Measurements from ENCODE around the gene BGLAP. TPM values are rescaled to one million over a fixed set of nuclear protein-coding genes. Genes with fewer than 3 reads are reported as not detected.

BGLAP gene
- polyA plus RNA-seq (0.12 to 0.45 TPM (median 0.23 TPM) in 3 replicates), polyA minus RNA-seq (0.61 TPM in 1 of 3 replicates, not detected in the others)
- polyA plus RNA-seq (2011; ENCODE audit: low read depth), result 0.50 TPM
- polyA plus RNA-seq (2011; cell fraction: cytosol; rRNA removed), result 0.25 TPM in 1 of 2 replicates, not detected in the other
- 0.25 and 1.00 TPM in 2 replicates for polyA plus RNA-seq (2011; cell fraction: nucleus; rRNA removed)
- polyA plus RNA-seq (2012; ENCODE audit: low replicate concordance), result 0.69 TPM in 1 of 2 replicates, not detected in the other
- not detected for polyA minus RNA-seq (2011; cell fraction: cytosol; rRNA and poly(A)+ RNA removed)
- 0.63 TPM in 1 of 2 replicates, not detected in the other for polyA minus RNA-seq (2011; cell fraction: nucleus; rRNA and poly(A)+ RNA removed)

DNA sequence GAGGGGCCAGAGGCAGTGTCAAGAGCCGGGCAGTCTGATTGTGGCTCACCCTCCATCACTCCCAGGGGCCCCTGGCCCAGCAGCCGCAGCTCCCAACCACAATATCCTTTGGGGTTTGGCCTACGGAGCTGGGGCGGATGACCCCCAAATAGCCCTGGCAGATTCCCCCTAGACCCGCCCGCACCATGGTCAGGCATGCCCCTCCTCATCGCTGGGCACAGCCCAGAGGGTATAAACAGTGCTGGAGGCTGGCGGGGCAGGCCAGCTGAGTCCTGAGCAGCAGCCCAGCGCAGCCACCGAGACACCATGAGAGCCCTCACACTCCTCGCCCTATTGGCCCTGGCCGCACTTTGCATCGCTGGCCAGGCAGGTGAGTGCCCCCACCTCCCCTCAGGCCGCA is at the start of gene BGLAP:
Gene BGLAP, plus strand, starts transcription at position 259 of the 400 bp plus-strand sequence. Its CDS starts 48 bp downstream, at position 307.
- Histone ChIP-seq H3K4me1 (ENCODE audit: control insufficient read depth, extremely low read depth, insufficient read depth, low read length) (peaks cover 27% of the 10 kb centered on the region), H3K9me3 (ENCODE audit: control insufficient read depth, low read depth, low read length) (no peaks in the 10 kb centered on the region), H2AFZ (ENCODE audit: control insufficient read depth, low read length) (no peak within 1 kb of the TSS), H3K9me1 (ENCODE audit: control insufficient read depth, extremely low read depth, insufficient read depth, low read length) (no peaks in the 10 kb centered on the region), H3K9ac (ENCODE audit: control insufficient read depth, extremely low read depth, insufficient read depth, low read length) (peak within 1 kb of the TSS; percentile 44), H3K4me2 (ENCODE audit: control insufficient read depth, extremely low read depth, insufficient read depth, low read depth, low read length) (peak within 1 kb of the TSS; percentile 55), H4K20me1 (ENCODE audit: control insufficient read depth, extremely low read depth, insufficient read depth, low read length) (no peaks in the 10 kb centered on the region), H3K27ac (ENCODE audit: control insufficient read depth, insufficient read depth, low read length) (no peak within 1 kb of the TSS), H3K4me3 (ENCODE audit: control insufficient read depth in 2 of 3, extremely low read depth in 1 of 3, insufficient read depth in 2 of 3, low read depth in 1 of 3, low read length in 3 of 3) (no peak within 1 kb of the TSS), H3K27me3 (ENCODE audit: control insufficient read depth, extremely low read depth, insufficient read depth, low read length) (peaks cover 13% of the 10 kb centered on the region), H3K79me2 (ENCODE audit: control insufficient read depth, insufficient read depth, low read length) (no peaks in the 10 kb centered on the region), H3K36me3 (ENCODE audit: control insufficient read depth in 2 of 2, extremely low read depth in 1 of 2, insufficient read depth in 2 of 2, low read length in 2 of 2) (peaks cover 0 to 2% of the 10 kb centered on the region in 2 experiments)
- DNase-seq (ENCODE audit: low read depth, low spot score) (no peak), FAIRE-seq (no peak)
- dilution Hi-C loops (cut with MboI; ENCODE audit: extremely low pct_ligation_motif_present, low sequenced_read_pairs), result no loop called here
- TF ChIP-seq EZH2 (IDR thresholded peaks at IDR 0.05; ENCODE audit: low read length), result no peak
- TF ChIP-seq, protein P1, sequence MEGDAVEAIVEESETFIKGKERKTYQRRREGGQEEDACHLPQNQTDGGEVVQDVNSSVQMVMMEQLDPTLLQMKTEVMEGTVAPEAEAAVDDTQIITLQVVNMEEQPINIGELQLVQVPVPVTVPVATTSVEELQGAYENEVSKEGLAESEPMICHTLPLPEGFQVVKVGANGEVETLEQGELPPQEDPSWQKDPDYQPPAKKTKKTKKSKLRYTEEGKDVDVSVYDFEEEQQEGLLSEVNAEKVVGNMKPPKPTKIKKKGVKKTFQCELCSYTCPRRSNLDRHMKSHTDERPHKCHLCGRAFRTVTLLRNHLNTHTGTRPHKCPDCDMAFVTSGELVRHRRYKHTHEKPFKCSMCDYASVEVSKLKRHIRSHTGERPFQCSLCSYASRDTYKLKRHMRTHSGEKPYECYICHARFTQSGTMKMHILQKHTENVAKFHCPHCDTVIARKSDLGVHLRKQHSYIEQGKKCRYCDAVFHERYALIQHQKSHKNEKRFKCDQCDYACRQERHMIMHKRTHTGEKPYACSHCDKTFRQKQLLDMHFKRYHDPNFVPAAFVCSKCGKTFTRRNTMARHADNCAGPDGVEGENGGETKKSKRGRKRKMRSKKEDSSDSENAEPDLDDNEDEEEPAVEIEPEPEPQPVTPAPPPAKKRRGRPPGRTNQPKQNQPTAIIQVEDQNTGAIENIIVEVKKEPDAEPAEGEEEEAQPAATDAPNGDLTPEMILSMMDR (optimal IDR thresholded peaks at IDR 0.05 in 1 of 3, IDR thresholded peaks at IDR 0.05 in 1 of 3, conservative IDR thresholded peaks at IDR 0.05 in 1 of 3; ENCODE audit: extremely low read depth in 1 of 3, insufficient read depth in 2 of 3, low read length in 3 of 3), result no peak

DNA sequence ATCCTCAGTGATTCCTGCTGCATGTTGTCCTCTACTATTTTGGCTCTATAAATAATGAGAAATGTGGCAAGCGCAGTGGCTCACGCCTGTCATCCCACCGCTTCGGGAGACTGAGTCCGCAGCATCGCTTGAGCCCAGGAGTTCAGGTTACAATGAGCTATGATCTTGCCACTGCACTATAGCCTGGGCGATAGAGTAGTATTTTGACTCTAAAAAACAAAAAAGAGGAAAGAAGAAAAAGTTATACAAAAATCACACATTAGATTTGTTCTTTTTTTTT is 48.8 kb upstream of the BGLAP start:
- H3K27me3 ChIP-seq (ENCODE audit: control insufficient read depth, extremely low read depth, insufficient read depth, low read length), result no peaks in the 10 kb centered on the region
- H3K4me1 ChIP-seq (ENCODE audit: control insufficient read depth, extremely low read depth, insufficient read depth, low read length), result peaks cover 8% of the 10 kb centered on the region
- H3K4me2 ChIP-seq (ENCODE audit: control insufficient read depth, extremely low read depth, insufficient read depth, low read depth, low read length), result peak overlapping the region; percentile 77
- DNase-seq (ENCODE audit: low read depth, low spot score), result no peak
- H3K36me3 ChIP-seq (ENCODE audit: control insufficient read depth in 2 of 2, extremely low read depth in 1 of 2, insufficient read depth in 2 of 2, low read length in 2 of 2), result peaks cover 2 to 8% of the 10 kb centered on the region in 2 experiments
- H3K27ac ChIP-seq (ENCODE audit: control insufficient read depth, insufficient read depth, low read length), result peak overlapping the region; percentile 83
- peak overlapping the region; percentile 83 for H3K9ac ChIP-seq (ENCODE audit: control insufficient read depth, extremely low read depth, insufficient read depth, low read length)
- no peaks in the 10 kb centered on the region for H4K20me1 ChIP-seq (ENCODE audit: control insufficient read depth, extremely low read depth, insufficient read depth, low read length)
- peaks cover 38% of the 10 kb centered on the region for H3K79me2 ChIP-seq (ENCODE audit: control insufficient read depth, insufficient read depth, low read length)
- dilution Hi-C loops (cut with MboI; ENCODE audit: extremely low pct_ligation_motif_present, low sequenced_read_pairs), result no loop called here
- no peaks in the 10 kb centered on the region for H3K9me1 ChIP-seq (ENCODE audit: control insufficient read depth, extremely low read depth, insufficient read depth, low read length)
- no peak for FAIRE-seq
- H3K9me3 ChIP-seq (ENCODE audit: control insufficient read depth, low read depth, low read length), result no peaks in the 10 kb centered on the region
- peak overlapping the region; percentile 64 for H2AFZ ChIP-seq (ENCODE audit: control insufficient read depth, low read length)
- H3K4me3 ChIP-seq (ENCODE audit: control insufficient read depth in 2 of 3, extremely low read depth in 1 of 3, insufficient read depth in 2 of 3, low read depth in 1 of 3, low read length in 3 of 3), result peak overlapping the region; percentile 29 to 67 (median 64)
- no peak for TF ChIP-seq EZH2 (IDR thresholded peaks at IDR 0.05; ENCODE audit: low read length)
- TF ChIP-seq, protein P1 (optimal IDR thresholded peaks at IDR 0.05 in 1 of 3, IDR thresholded peaks at IDR 0.05 in 1 of 3, conservative IDR thresholded peaks at IDR 0.05 in 1 of 3; ENCODE audit: extremely low read depth in 1 of 3, insufficient read depth in 2 of 3, low read length in 3 of 3), result no peak

All from keratinocyte (primary cell).